K562 (cell line): ENCODE results near the gene LCTL. TPM values are rescaled to one million over a fixed set of nuclear protein-coding genes. Genes with fewer than 3 reads are reported as not detected.

Experiments
- CEBPB ChIP-seq: fragments of 450-650 bp; IDR thresholded peaks from 2 replicates; pipeline ENCODE4 v1.6.1; 2016; ENCODE audit warnings: missing genetic modification characterization, missing compliant biosample characterization
- GABPA ChIP-seq: fragments of 200-800 bp; sonication (Bioruptor generic); conservative IDR thresholded peaks from 2 replicates; pipeline ENCODE4 v1.6.1; 2016; ENCODE audit warnings: low read depth, missing genetic modification characterization, missing compliant biosample characterization
- KDM4B ChIP-seq, 2 experiments: fragments of 450-650 bp in 1 of 2; sonication (generic) in 1 of 2; IDR thresholded peaks; 2 replicates each; pipeline ENCODE4 v1.6.1; 2016 to 2017; ENCODE audit warnings: borderline replicate concordance in 2 of 2, antibody characterized with exemption in 1 of 2, low read depth in 1 of 2, mild to moderate bottlenecking in 1 of 2
- POLR2A ChIP-seq: fragments of 450-650 bp; conservative IDR thresholded peaks from 2 replicates; pipeline ENCODE4 v1.6.1; 2016
- SAFB2 ChIP-seq: fragments of 200-400 bp; formaldehyde crosslinking; IDR thresholded peaks from 2 replicates; pipeline ENCODE4 v1.6.1; 2018; ENCODE audit warnings: borderline replicate concordance, low read length, low read depth, moderate library complexity; ENCODE audit not compliant: severe bottlenecking
- SIX5 ChIP-seq, 2 experiments: IDR thresholded peaks; 2 replicates each; pipeline ENCODE4 v1.6.1; 2011; ENCODE audit warnings: low read length in 2 of 2, borderline replicate concordance in 1 of 2, low read depth in 1 of 2, mild to moderate bottlenecking in 1 of 2, moderate library complexity in 1 of 2; ENCODE audit not compliant: insufficient read depth in 1 of 2
- SRSF3 ChIP-seq: fragments of 200-400 bp; formaldehyde crosslinking; IDR thresholded peaks from 2 replicates; pipeline ENCODE4 v1.6.1; 2016; ENCODE audit warnings: mild to moderate bottlenecking, low read length, moderate library complexity; ENCODE audit not compliant: insufficient read depth
- TCF7L2 ChIP-seq: fragments of 150-350 bp; IDR thresholded peaks from 2 replicates; pipeline ENCODE4 v1.6.1; 2016; ENCODE audit warnings: low read depth, mild to moderate bottlenecking, low read length, moderate library complexity
- ZNF197 ChIP-seq: fragments of 200-800 bp; sonication (Bioruptor generic); IDR thresholded peaks from 2 replicates; pipeline ENCODE4 v1.6.1; 2016; ENCODE audit warnings: low read depth, missing genetic modification characterization, missing compliant biosample characterization
- ZNF263 ChIP-seq: sonication (generic); formaldehyde crosslinking; IDR thresholded peaks from 2 replicates; pipeline ENCODE4 v1.8.0; 2022; ENCODE audit warnings: mild to moderate bottlenecking, missing genetic modification reagents, borderline replicate concordance
- polyA plus RNA-seq, 8 experiments: library from polyadenylated mRNA; depleted of rRNA in 4 of 8; stranded (reverse) in 5 of 8; unstranded in 3 of 8; fragments of >200 nt; fragmentation: Nextera tagmentation in 2 of 8; fragmentation: Illumina TruSeq in 1 of 8; extraction: Ambion mirVana in 2 of 8; extraction: Trizol in 1 of 8; gene quantifications; 2 replicates each; pipeline versions ENCODE4 v1.2.1 to v1.2.3, GENCODE V29; 2011 to 2014; ENCODE audit warnings: inconsistent platforms in 1 of 8, missing spikeins in 1 of 8
- total RNA-seq, 7 experiments: library from RNA; depleted of rRNA in 6 of 7; stranded (reverse); fragments of >200 nt in 6 of 7; fragmentation: Illumina TruSeq in 2 of 7; extraction: Trizol in 2 of 7; gene quantifications; 2 replicates each; pipeline versions ENCODE4 v1.2.1 to v1.2.3, GENCODE V29; 2011 to 2021; ENCODE audit warnings: low replicate concordance in 1 of 7
- TF ChIP-seq, protein P1 (sequence below): sonication (generic); formaldehyde crosslinking; IDR thresholded peaks from 2 replicates; pipeline ENCODE4 v1.8.0; 2023; ENCODE audit warnings: missing genetic modification reagents, mild to moderate bottlenecking, borderline replicate concordance
- TF ChIP-seq, protein P2 (sequence below): fragments of 250-450 bp; sonication (Bioruptor Pico); IDR thresholded peaks from 2 replicates; pipeline ENCODE4 v1.5.0; 2020; ENCODE audit warnings: mild to moderate bottlenecking
- TF ChIP-seq, protein P3 (sequence below): fragments of 250-450 bp; sonication (Bioruptor Pico); IDR thresholded peaks from 2 replicates; pipeline ENCODE4 v1.8.0; 2022; ENCODE audit warnings: moderate library complexity, mild to moderate bottlenecking, inconsistent platforms
- TF ChIP-seq, protein P4 (sequence below): fragments of 450-650 bp; formaldehyde crosslinking; conservative IDR thresholded peaks from 2 replicates; pipeline ENCODE4 v1.4.0; 2022; ENCODE audit warnings: mild to moderate bottlenecking, missing genetic modification characterization
- TF ChIP-seq, protein P5 (sequence below), 2 experiments: IDR thresholded peaks; 2 replicates each; pipeline ENCODE4 v1.6.1; 2011; ENCODE audit warnings: borderline replicate concordance in 1 of 2, control low read depth in 1 of 2, low read depth in 1 of 2, low read length in 1 of 2, mild to moderate bottlenecking in 1 of 2, mixed read lengths in 1 of 2, moderate library complexity in 1 of 2; ENCODE audit not compliant: insufficient read depth in 1 of 2, insufficient read length in 1 of 2, poor library complexity in 1 of 2, severe bottlenecking in 1 of 2; ENCODE audit errors: extremely low read depth in 1 of 2

Gene LCTL
- total and polyA plus RNA-seq, 9 of the 15 experiments (the other 6 are each of a cell fraction or from before 2014, with no cell fraction given) = 0.08 to 0.31 (median 0.17) TPM; not detected in 6

DNA sequence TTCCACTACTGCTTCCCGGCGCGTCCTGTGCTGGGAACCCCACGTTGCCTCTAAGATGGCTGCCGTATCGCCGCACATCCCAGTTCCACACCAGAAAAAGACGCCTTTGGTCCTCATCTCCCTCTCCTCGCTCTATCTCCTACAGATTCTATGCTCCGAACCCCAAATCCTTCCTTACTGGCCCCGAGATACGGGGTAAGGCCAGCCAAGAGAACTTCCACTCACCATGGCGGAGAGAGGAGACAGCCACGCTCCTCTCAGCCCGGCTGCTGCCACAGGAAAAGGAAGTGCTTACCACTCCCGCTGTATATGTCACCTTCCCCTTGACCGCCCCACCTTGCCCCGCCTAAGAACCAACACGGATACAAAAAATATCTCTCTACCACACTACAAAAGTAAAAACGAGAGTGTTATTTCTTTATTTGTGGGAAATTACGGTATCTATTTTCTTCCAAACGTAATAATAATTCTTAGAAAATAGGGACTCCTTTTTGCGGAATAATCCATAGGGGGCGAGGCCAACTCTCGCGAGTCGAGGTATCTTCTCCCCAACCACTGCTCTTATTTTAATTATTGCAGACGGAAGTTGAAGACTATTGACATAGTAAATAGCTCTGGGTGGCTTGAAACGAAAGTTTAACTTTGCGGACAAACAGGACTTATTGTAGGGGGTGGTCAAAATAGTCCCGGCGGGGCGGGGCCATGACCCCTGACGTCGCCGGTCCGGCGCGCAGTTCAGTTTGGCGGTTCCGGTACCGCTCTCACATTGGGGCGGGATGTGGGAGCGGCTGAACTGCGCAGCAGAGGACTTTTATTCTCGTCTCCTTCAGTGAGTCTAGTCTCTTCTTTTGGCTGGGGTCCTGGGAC lies 61.0 kb downstream of the LCTL start, which contains the start of the genes RPL4 and ZWILCH (continued):
- TF ChIP-seq, protein P1, sequence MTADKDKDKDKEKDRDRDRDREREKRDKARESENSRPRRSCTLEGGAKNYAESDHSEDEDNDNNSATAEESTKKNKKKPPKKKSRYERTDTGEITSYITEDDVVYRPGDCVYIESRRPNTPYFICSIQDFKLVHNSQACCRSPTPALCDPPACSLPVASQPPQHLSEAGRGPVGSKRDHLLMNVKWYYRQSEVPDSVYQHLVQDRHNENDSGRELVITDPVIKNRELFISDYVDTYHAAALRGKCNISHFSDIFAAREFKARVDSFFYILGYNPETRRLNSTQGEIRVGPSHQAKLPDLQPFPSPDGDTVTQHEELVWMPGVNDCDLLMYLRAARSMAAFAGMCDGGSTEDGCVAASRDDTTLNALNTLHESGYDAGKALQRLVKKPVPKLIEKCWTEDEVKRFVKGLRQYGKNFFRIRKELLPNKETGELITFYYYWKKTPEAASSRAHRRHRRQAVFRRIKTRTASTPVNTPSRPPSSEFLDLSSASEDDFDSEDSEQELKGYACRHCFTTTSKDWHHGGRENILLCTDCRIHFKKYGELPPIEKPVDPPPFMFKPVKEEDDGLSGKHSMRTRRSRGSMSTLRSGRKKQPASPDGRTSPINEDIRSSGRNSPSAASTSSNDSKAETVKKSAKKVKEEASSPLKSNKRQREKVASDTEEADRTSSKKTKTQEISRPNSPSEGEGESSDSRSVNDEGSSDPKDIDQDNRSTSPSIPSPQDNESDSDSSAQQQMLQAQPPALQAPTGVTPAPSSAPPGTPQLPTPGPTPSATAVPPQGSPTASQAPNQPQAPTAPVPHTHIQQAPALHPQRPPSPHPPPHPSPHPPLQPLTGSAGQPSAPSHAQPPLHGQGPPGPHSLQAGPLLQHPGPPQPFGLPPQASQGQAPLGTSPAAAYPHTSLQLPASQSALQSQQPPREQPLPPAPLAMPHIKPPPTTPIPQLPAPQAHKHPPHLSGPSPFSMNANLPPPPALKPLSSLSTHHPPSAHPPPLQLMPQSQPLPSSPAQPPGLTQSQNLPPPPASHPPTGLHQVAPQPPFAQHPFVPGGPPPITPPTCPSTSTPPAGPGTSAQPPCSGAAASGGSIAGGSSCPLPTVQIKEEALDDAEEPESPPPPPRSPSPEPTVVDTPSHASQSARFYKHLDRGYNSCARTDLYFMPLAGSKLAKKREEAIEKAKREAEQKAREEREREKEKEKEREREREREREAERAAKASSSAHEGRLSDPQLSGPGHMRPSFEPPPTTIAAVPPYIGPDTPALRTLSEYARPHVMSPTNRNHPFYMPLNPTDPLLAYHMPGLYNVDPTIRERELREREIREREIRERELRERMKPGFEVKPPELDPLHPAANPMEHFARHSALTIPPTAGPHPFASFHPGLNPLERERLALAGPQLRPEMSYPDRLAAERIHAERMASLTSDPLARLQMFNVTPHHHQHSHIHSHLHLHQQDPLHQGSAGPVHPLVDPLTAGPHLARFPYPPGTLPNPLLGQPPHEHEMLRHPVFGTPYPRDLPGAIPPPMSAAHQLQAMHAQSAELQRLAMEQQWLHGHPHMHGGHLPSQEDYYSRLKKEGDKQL (CRISPR knock-in tag) = no peak
- TF ChIP-seq GABPA (tag) (peak; percentile 99), SAFB2 (no peak), KDM4B (IDR thresholded peaks at IDR 0.05; ENCODE audit: borderline replicate concordance in 2 of 2, low read depth in 1 of 2) (peak in 1 of 2 experiments; percentile 75; a peak in 1 of 4 replicates), SRSF3 (no peak), ZNF197 (CRISPR knock-in tag) (no peak), TCF7L2 (no peak), CEBPB (no peak), ZNF263 (CRISPR knock-in tag) (peak; percentile 13; the same call in 1 of the 2 replicates), POLR2A (peak; percentile 100), SIX5 (IDR thresholded peaks at IDR 0.05; ENCODE audit: borderline replicate concordance in 1 of 2, insufficient read depth in 1 of 2, low read depth in 1 of 2, low read length in 2 of 2) (no peak)
- TF ChIP-seq, protein P2, sequence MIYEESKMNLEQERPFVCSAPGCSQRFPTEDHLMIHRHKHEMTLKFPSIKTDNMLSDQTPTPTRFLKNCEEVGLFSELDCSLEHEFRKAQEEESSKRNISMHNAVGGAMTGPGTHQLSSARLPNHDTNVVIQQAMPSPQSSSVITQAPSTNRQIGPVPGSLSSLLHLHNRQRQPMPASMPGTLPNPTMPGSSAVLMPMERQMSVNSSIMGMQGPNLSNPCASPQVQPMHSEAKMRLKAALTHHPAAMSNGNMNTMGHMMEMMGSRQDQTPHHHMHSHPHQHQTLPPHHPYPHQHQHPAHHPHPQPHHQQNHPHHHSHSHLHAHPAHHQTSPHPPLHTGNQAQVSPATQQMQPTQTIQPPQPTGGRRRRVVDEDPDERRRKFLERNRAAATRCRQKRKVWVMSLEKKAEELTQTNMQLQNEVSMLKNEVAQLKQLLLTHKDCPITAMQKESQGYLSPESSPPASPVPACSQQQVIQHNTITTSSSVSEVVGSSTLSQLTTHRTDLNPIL = no peak
- TF ChIP-seq, protein P3, sequence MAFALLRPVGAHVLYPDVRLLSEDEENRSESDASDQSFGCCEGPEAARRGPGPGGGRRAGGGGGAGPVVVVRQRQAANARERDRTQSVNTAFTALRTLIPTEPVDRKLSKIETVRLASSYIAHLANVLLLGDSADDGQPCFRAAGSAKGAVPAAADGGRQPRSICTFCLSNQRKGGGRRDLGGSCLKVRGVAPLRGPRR (CRISPR knock-in tag) = no peak
- TF ChIP-seq, protein P4, sequence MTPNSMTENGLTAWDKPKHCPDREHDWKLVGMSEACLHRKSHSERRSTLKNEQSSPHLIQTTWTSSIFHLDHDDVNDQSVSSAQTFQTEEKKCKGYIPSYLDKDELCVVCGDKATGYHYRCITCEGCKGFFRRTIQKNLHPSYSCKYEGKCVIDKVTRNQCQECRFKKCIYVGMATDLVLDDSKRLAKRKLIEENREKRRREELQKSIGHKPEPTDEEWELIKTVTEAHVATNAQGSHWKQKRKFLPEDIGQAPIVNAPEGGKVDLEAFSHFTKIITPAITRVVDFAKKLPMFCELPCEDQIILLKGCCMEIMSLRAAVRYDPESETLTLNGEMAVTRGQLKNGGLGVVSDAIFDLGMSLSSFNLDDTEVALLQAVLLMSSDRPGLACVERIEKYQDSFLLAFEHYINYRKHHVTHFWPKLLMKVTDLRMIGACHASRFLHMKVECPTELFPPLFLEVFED (CRISPR knock-in tag) = 0 out of 2 replicates have a peak, but pooled peaks have one; percentile 75
- TF ChIP-seq, protein P5, sequence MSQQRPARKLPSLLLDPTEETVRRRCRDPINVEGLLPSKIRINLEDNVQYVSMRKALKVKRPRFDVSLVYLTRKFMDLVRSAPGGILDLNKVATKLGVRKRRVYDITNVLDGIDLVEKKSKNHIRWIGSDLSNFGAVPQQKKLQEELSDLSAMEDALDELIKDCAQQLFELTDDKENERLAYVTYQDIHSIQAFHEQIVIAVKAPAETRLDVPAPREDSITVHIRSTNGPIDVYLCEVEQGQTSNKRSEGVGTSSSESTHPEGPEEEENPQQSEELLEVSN (IDR thresholded peaks at IDR 0.05; ENCODE audit: borderline replicate concordance in 1 of 2, extremely low read depth in 1 of 2, insufficient read depth in 1 of 2, insufficient read length in 1 of 2, low read depth in 1 of 2, low read length in 1 of 2, poor library complexity in 1 of 2, severe bottlenecking in 1 of 2) = no peak
